Esophagus muscularis mucosa (tissue), 4 donors: ENCODE measurements around the gene CHCHD6. TPM values are rescaled to one million over a fixed set of nuclear protein-coding genes. Genes with fewer than 3 reads are reported as not detected.

Source experiments
- DNase-seq: peaks from one replicate; pipeline ENCODE4 v3.0.0-alpha.2; 2017; ENCODE audit errors: extremely low spot score
- H3K27ac ChIP-seq, 4 donors: fragments of 200-600 bp; sonication (generic); replicated peaks in 1 of 4; 1 replicate in 3 of 4; 2 replicates in 1 of 4; pipeline ENCODE4 v1.5.1; 2016 to 2019; ENCODE audit warnings: mild to moderate bottlenecking in 1 of 4
- H3K27me3 ChIP-seq, 4 donors: fragments of 200-600 bp; sonication (generic); one replicate each; pipeline versions ENCODE4 v1.5.1 to v1.6.0; 2016 to 2019
- H3K36me3 ChIP-seq, 4 donors: fragments of 200-600 bp; sonication (generic); one replicate each; pipeline ENCODE4 v1.5.1; 2016 to 2019
- H3K4me1 ChIP-seq, 4 donors: fragments of 200-600 bp; sonication (generic); one replicate each; pipeline ENCODE4 v1.5.1; 2016 to 2019
- H3K4me3 ChIP-seq, 4 donors: fragments of 200-600 bp; sonication (generic); 1 replicate in 2 of 4; 2 replicates in 2 of 4; pipeline ENCODE4 v1.5.1; 2016 to 2019; ENCODE audit warnings: mild to moderate bottlenecking in 4 of 4, moderate library complexity in 1 of 4
- H3K9me3 ChIP-seq, 4 donors: fragments of 200-600 bp; sonication (generic); 1 replicate in 3 of 4; 2 replicates in 1 of 4; pipeline ENCODE4 v1.5.1; 2016 to 2019
- CTCF ChIP-seq, 3 experiments: fragments of 200-600 bp in 2 of 3; fragments of 450-650 bp in 1 of 3; sonication (generic) in 2 of 3; IDR thresholded peaks; one replicate each; pipeline ENCODE4 v1.5.1; 2017 to 2019; ENCODE audit warnings: antibody characterized with exemption in 3 of 3, mild to moderate bottlenecking in 2 of 3, moderate library complexity in 1 of 3
- EP300 ChIP-seq: sonication (generic); formaldehyde crosslinking; IDR thresholded peaks from one replicate; pipeline ENCODE4 v1.6.1; 2017; ENCODE audit warnings: antibody characterized with exemption
- POLR2A ChIP-seq: fragments of 450-650 bp; IDR thresholded peaks from one replicate; pipeline ENCODE4 v1.6.1; 2017; ENCODE audit warnings: antibody characterized with exemption, moderate library complexity, mild to moderate bottlenecking, low read depth
- POLR2AphosphoS5 ChIP-seq, 2 donors: sonication (generic); formaldehyde crosslinking; IDR thresholded peaks; one replicate each; pipeline ENCODE4 v1.6.1; 2017; ENCODE audit warnings: antibody characterized with exemption in 2 of 2
- WGBS: methylation state at CpG from one replicate; pipeline ENCODE4 v1.1.5; 2018; 5-methylcytosine and 5-hydroxymethylcytosine counted together
- intact Hi-C: fragments of 100-400 bp; cut with DNase I; formaldehyde crosslinking; loops from one replicate; pipeline ENCODE4 v1.15.1; 2023
- total RNA-seq, 4 donors: library from RNA; depleted of rRNA; stranded (reverse); fragments of >200 nt; gene quantifications; one replicate each; pipeline versions ENCODE4 v1.1.0 to v1.2.1, GENCODE V29; 2016

CHCHD6 gene
- total RNA-seq, 4 donors from 2014 or later: 10.3 to 13.4 (median 12.1) TPM

DNA sequence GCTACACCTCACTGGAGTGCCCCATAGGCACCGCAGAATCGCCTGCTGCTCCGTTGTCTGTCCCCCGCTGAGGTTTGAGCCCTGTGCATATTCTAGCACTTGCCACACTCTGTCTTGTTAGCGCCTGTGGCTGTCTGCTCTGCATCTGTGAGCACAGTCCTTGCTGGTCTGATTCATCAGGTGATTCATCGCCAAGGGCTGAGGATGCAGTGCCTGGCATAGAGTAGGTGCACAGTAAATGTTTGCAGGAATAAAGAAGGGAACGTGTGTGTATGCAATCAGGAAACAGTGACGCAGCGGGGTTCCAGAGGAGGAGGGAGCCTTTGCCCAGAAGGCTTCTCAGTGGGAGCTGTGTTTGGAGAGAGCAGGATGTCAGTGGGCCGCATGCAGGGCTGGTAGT, 154.8 kb downstream of the CHCHD6 start:
- H3K9me3 ChIP-seq: no peaks in the 10 kb centered on the region
- intact Hi-C loops: no loop called here
- 82% methylated on average over 6 of the region's 10 CpGs for WGBS

GRCh38 chr3:126859415-126860246, 155.6 kb downstream of the CHCHD6 start:
- Histone ChIP-seq H3K36me3 (peaks cover 0 to 6% (median 2%) of the 10 kb centered on the region in 4 donors), H3K27me3 (no peaks in the 10 kb centered on the region), H3K9me3 (no peaks in the 10 kb centered on the region), H3K4me1 (no peaks in the 10 kb centered on the region), H3K4me3 (no peak overlapping the region), H3K27ac (no peak overlapping the region)
- peak; percentile 82 for DNase-seq
- intact Hi-C loops: no loop called here
- no peak for TF ChIP-seq POLR2AphosphoS5 (IDR thresholded peaks at IDR 0.05)
- TF ChIP-seq CTCF (IDR thresholded peaks at IDR 0.05): no peak
- TF ChIP-seq EP300: no peak
- 84% methylated on average over 14 of the region's 16 CpGs for WGBS

More for the DNA sequence above, 154.8 kb downstream of the CHCHD6 start:
- H3K27ac ChIP-seq: no peak overlapping the region
- TF ChIP-seq POLR2AphosphoS5 (IDR thresholded peaks at IDR 0.05) (no peak), CTCF (IDR thresholded peaks at IDR 0.05) (no peak)
- no peaks in the 10 kb centered on the region for H3K4me1 ChIP-seq
- no peaks in the 10 kb centered on the region for H3K27me3 ChIP-seq
- H3K4me3 ChIP-seq: no peak overlapping the region
- no peak for DNase-seq
- peaks cover 0 to 2% (median under 1%) of the 10 kb centered on the region in 4 donors for H3K36me3 ChIP-seq

GRCh38 chr3:126865736-126866135, 161.7 kb downstream of the CHCHD6 start:
- intact Hi-C loops: no loop called here
- WGBS: 60% methylated on average over 1 of the region's 1 CpG
- TF ChIP-seq POLR2AphosphoS5 (IDR thresholded peaks at IDR 0.05) (no peak), CTCF (IDR thresholded peaks at IDR 0.05) (no peak), EP300 (no peak), POLR2A (no peak)

GRCh38 chr3:126866175-126866759, 162.2 kb downstream of the CHCHD6 start:
- H3K36me3 ChIP-seq: peaks cover 0 to 6% (median 2%) of the 10 kb centered on the region in 4 donors
- no peaks in the 10 kb centered on the region for H3K27me3 ChIP-seq
- H3K27ac ChIP-seq: no peak overlapping the region
- no peak overlapping the region for H3K4me3 ChIP-seq
- TF ChIP-seq EP300 (no peak), CTCF (IDR thresholded peaks at IDR 0.05) (no peak), POLR2A (no peak), POLR2AphosphoS5 (IDR thresholded peaks at IDR 0.05) (no peak)
- WGBS: 81% methylated on average over 3 of the region's 3 CpGs
- H3K9me3 ChIP-seq: no peaks in the 10 kb centered on the region
- no peak for DNase-seq
- intact Hi-C loops: no loop called here
- peaks cover 7 to 15% (median 10%) of the 10 kb centered on the region in 4 donors for H3K4me1 ChIP-seq

More at GRCh38 chr3:126865736-126866135, 161.7 kb downstream of the CHCHD6 start:
- Histone ChIP-seq H3K4me1 (peaks cover 7 to 15% (median 10%) of the 10 kb centered on the region in 4 donors), H3K9me3 (no peaks in the 10 kb centered on the region), H3K36me3 (peaks cover 0 to 6% (median 2%) of the 10 kb centered on the region in 4 donors), H3K27ac (no peak overlapping the region), H3K4me3 (no peak overlapping the region), H3K27me3 (no peaks in the 10 kb centered on the region)
- no peak for DNase-seq
